Osteoblast (primary cell): Measurements from ENCODE around the gene SF3B2. TPM values are rescaled to one million over a fixed set of nuclear protein-coding genes. Genes with fewer than 3 reads are reported as not detected.
"Not testable (repeated sequence)": the region's sequence is repeated elsewhere in the genome, so short reads cannot be mapped to it uniquely, and the experiment has no call there.

Source experiments
- DNase-seq: peaks from one replicate; pipeline ENCODE4 v3.0.0; 2011; ENCODE audit warnings: low spot score, mixed read lengths; ENCODE audit not compliant: insufficient read length; ENCODE audit errors: missing footprints
- H2AFZ ChIP-seq: 2 replicates; pipeline ENCODE4 v1.6.0; 2011; ENCODE audit warnings: mild to moderate bottlenecking, low read length
- H3K27ac ChIP-seq: 2 replicates; pipeline ENCODE4 v1.5.1; 2011; ENCODE audit warnings: mild to moderate bottlenecking, low read depth, low read length, moderate library complexity
- H3K27me3 ChIP-seq: 2 replicates; pipeline ENCODE4 v1.6.0; 2012; ENCODE audit warnings: mild to moderate bottlenecking, control low read depth, inconsistent platforms, low read length, moderate library complexity; ENCODE audit not compliant: insufficient read depth
- H3K36me3 ChIP-seq: 2 replicates; pipeline ENCODE4 v1.5.1; 2011; ENCODE audit warnings: mild to moderate bottlenecking, low read length, control low read depth, moderate library complexity; ENCODE audit not compliant: insufficient read depth
- H3K4me1 ChIP-seq: 2 replicates; pipeline ENCODE4 v1.5.1; 2011; ENCODE audit warnings: mild to moderate bottlenecking, low read length, control low read depth, moderate library complexity; ENCODE audit not compliant: insufficient read depth
- H3K4me2 ChIP-seq: 2 replicates; pipeline ENCODE4 v1.6.0; 2011; ENCODE audit warnings: mild to moderate bottlenecking, low read length; ENCODE audit not compliant: insufficient read depth
- H3K4me3 ChIP-seq: fragments of 200-600 bp; sonication (generic); 3 replicates; pipeline ENCODE4 v1.5.1; 2012; ENCODE audit warnings: mild to moderate bottlenecking, low read length, inconsistent platforms; ENCODE audit not compliant: insufficient read depth
- H3K79me2 ChIP-seq: 2 replicates; pipeline ENCODE4 v1.6.0; 2012; ENCODE audit warnings: mild to moderate bottlenecking, low read length, control low read depth, inconsistent platforms; ENCODE audit not compliant: insufficient read depth
- H3K9me3 ChIP-seq: 2 replicates; pipeline ENCODE4 v1.5.1; 2011; ENCODE audit warnings: low read depth, low read length, control low read depth
- H4K20me1 ChIP-seq: 2 replicates; pipeline ENCODE4 v1.6.0; 2012; ENCODE audit warnings: mild to moderate bottlenecking, low read length, control low read depth; ENCODE audit not compliant: insufficient read depth
- total RNA-seq: library from RNA; depleted of rRNA; stranded (reverse); fragments of >200 nt; gene quantifications from 2 replicates; pipeline ENCODE4 v1.2.3, GENCODE V29; 2012
- TF ChIP-seq, protein P1 (sequence below): IDR thresholded peaks from 2 replicates; pipeline ENCODE4 v1.5.1; 2011; ENCODE audit warnings: mild to moderate bottlenecking, low read depth, low read length, moderate library complexity; ENCODE audit errors: extremely low read depth

The SF3B2 gene
- total RNA-seq, 1 donor = 164 TPM

DNA sequence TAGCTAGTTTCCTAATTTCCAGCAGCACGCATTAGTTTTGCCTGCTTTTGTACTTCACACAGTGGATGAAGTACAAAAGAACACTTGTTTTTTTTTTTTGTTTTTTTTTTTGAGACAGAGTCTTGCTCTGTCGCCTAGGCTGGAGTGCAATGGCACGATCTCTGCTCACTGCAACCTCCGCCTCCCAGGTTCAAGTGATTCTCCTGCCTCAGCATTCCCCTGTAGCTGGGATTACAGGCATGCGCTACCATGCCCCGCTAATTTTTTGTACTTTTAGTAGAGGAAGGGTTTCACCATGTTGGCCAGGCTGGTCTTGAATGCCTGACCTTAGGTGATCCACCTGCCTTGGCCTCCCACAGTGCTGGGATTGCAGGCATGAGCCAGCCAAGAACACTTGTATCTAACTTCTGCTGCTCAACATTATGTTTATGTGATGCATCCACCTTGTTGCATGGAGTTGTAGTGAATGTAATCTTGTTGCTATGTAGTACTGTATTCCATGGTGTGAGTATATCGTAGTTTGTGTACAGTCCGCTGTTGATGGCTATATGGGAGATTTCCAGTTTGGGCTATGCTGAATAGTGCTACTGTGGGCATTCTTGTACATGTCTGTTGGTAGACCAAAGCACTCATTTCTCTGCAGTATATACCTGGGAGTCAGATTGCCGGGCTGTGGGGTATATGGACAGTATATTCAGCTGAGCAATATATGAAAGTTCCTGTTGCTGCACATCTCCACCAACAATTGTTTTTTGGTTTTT lies 35.2 kb downstream of the SF3B2 start:
- no peak for DNase-seq
- TF ChIP-seq, protein P1, sequence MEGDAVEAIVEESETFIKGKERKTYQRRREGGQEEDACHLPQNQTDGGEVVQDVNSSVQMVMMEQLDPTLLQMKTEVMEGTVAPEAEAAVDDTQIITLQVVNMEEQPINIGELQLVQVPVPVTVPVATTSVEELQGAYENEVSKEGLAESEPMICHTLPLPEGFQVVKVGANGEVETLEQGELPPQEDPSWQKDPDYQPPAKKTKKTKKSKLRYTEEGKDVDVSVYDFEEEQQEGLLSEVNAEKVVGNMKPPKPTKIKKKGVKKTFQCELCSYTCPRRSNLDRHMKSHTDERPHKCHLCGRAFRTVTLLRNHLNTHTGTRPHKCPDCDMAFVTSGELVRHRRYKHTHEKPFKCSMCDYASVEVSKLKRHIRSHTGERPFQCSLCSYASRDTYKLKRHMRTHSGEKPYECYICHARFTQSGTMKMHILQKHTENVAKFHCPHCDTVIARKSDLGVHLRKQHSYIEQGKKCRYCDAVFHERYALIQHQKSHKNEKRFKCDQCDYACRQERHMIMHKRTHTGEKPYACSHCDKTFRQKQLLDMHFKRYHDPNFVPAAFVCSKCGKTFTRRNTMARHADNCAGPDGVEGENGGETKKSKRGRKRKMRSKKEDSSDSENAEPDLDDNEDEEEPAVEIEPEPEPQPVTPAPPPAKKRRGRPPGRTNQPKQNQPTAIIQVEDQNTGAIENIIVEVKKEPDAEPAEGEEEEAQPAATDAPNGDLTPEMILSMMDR = no peak
- Histone ChIP-seq H3K4me3 (no peak overlapping the region), H2AFZ (no peak overlapping the region), H3K4me1 (peaks cover 26% of the 10 kb centered on the region), H3K27ac (no peak overlapping the region), H3K9me3 (no peaks in the 10 kb centered on the region), H3K79me2 (peaks cover 79% of the 10 kb centered on the region), H3K27me3 (no peaks in the 10 kb centered on the region), H3K36me3 (peaks cover 3% of the 10 kb centered on the region), H4K20me1 (peaks cover 39% of the 10 kb centered on the region), H3K4me2 (no peak overlapping the region)

DNA sequence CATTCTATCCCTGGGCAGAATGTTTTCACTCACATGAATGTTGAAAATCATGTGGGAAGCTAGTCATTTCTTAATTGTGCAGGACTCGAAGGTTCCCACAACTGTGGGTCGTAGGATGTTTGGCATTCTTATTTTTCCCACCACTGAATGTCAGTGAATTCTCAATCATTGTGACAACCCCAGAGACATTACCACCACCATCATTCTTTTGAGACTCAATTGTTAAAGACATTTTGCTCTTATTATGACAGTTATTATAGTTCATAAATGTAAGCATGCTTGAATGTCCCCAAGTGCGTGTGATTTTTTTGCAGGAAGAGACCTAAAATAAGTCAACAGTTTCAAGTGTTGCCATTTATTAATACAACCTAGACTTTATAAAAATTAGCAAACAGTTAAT lies 36.9 kb downstream of the SF3B2 start:
- no peak for DNase-seq
- Histone ChIP-seq H2AFZ (no peak overlapping the region), H4K20me1 (peaks cover 25% of the 10 kb centered on the region), H3K4me1 (peaks cover 8% of the 10 kb centered on the region), H3K36me3 (peaks cover 3% of the 10 kb centered on the region), H3K27ac (no peak overlapping the region), H3K4me3 (no peak overlapping the region), H3K4me2 (no peak overlapping the region), H3K79me2 (peaks cover 63% of the 10 kb centered on the region), H3K9me3 (no peaks in the 10 kb centered on the region), H3K27me3 (no peaks in the 10 kb centered on the region)
- TF ChIP-seq, protein P1 = no peak

DNA sequence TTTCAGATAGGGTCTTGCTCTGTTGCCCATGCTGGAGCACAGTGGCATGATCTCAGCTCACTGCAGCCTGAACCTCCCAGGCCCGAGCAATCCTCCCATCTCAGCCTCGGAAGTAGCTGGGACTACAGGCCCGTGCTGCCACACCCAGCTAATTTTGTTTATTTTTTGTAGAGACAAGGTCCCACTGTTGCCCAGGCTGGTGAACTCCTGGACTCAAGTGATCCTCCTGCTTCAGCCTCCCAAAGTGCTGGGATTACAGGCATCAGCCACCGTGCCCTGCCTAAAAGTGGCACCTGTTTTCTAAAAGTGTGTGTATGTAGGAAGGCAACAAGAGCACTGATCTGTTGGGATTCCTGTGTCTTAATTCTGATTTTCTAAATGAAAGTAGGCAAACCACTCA lies 38.1 kb downstream of the SF3B2 start:
- no peak overlapping the region for H3K4me3 ChIP-seq
- H3K27me3 ChIP-seq = no peaks in the 10 kb centered on the region
- no peaks in the 10 kb centered on the region for H3K9me3 ChIP-seq
- DNase-seq = no peak
- TF ChIP-seq, protein P1 = no peak
- H3K27ac ChIP-seq = no peak overlapping the region
- no peak overlapping the region for H2AFZ ChIP-seq
- H4K20me1 ChIP-seq = peaks cover 17% of the 10 kb centered on the region
- peaks cover 3% of the 10 kb centered on the region for H3K36me3 ChIP-seq
- no peaks in the 10 kb centered on the region for H3K4me1 ChIP-seq
- no peak overlapping the region for H3K4me2 ChIP-seq
- H3K79me2 ChIP-seq = peaks cover 52% of the 10 kb centered on the region

DNA sequence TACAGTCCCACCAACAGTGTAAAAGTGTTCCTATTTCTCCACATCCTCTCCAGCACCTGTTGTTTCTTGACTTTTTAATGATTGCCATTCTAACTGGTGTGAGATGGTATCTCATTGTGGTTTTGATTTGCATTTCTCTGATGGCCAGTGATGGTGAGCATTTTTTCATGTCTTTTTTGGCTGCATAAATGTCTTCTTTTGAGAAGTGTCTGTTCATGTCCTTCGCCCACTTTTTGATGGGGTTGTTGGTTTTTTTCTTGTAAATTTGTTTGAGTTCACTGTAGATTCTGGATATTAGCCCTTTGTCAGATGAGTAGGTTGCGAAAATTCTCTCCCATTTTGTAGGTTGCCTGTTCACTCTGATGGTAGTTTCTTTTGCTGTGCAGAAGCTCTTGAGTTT lies 40.0 kb downstream of the SF3B2 start:
- not testable (repeated sequence) for H3K9me3 ChIP-seq, H3K27me3 ChIP-seq, DNase-seq, H2AFZ ChIP-seq, H3K4me1 ChIP-seq, H3K36me3 ChIP-seq, H3K4me3 ChIP-seq, H3K27ac ChIP-seq, H3K4me2 ChIP-seq, H4K20me1 ChIP-seq
- H3K79me2 ChIP-seq = peaks cover 47% of the 10 kb centered on the region

DNA sequence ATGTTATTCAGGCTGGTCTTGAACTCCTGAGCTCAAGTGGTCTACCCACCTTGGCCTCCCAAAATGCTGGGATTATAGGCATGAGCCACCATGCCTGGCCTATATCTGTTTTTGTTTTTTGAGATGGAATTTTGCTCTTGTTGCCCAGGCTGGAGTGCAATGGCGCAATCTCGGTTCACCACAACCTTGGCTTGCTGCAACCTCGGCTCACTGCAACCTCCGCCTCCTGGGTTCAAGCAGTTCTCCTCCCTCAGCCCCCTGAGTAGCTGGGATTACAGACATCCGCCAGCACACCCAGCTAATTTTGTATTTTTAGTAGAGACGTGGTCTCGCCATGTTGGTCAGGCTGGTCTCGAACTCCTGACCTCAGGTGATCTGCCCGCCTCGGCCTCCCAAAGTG lies 47.6 kb downstream of the SF3B2 start:
- H3K4me3 ChIP-seq, H4K20me1 ChIP-seq, H3K4me2 ChIP-seq, H3K27me3 ChIP-seq, H3K9me3 ChIP-seq, H3K36me3 ChIP-seq, H2AFZ ChIP-seq, DNase-seq, H3K27ac ChIP-seq, H3K4me1 ChIP-seq: not testable (repeated sequence)
- peaks cover 70% of the 10 kb centered on the region for H3K79me2 ChIP-seq
